SK-N-SH treated with all-trans-retinoic acid at 6 μM for 48 hours (cell line): Measurements from ENCODE around the gene DENND4C.

Experiments used
- ATAC-seq: fragments of 200-7000 bp; cut with Tn5 transposase; 3 replicates; pipeline ENCODE4 v1.9.1; 2020; ENCODE audit warnings: mild to moderate bottlenecking, moderate library complexity
- ARNTL ChIP-seq: fragments of 450-650 bp; formaldehyde crosslinking; IDR thresholded peaks from 2 replicates; pipeline ENCODE4 v1.5.0; 2020; ENCODE audit warnings: low read depth, mild to moderate bottlenecking, moderate library complexity, borderline replicate concordance
- ESRRG ChIP-seq: fragments of 250-450 bp; sonication (Bioruptor Pico); IDR thresholded peaks from 2 replicates; pipeline ENCODE4 v1.6.1; 2021; ENCODE audit warnings: mild to moderate bottlenecking
- GLIS3 ChIP-seq: fragments of 250-450 bp; sonication (Bioruptor Pico); IDR thresholded peaks from 2 replicates; pipeline ENCODE4 v1.5.0; 2020; ENCODE audit warnings: mild to moderate bottlenecking, moderate library complexity
- ISL1 ChIP-seq: fragments of 250-450 bp; sonication (Bioruptor Pico); IDR thresholded peaks from 2 replicates; pipeline ENCODE4 v2.1.2; 2022; ENCODE audit warnings: mild to moderate bottlenecking, moderate library complexity
- OSR1 ChIP-seq: fragments of 250-450 bp; sonication (Bioruptor Pico); IDR thresholded peaks from 2 replicates; pipeline ENCODE4 v1.8.0; 2022; ENCODE audit warnings: moderate library complexity, mild to moderate bottlenecking, inconsistent platforms
- POU6F1 ChIP-seq: fragments of 250-450 bp; sonication (Bioruptor Pico); IDR thresholded peaks from 2 replicates; pipeline ENCODE4 v1.8.0; 2021; ENCODE audit warnings: low read depth, mild to moderate bottlenecking, moderate library complexity, borderline replicate concordance
- PPARA ChIP-seq: fragments of 250-450 bp; sonication (Bioruptor Pico); IDR thresholded peaks from 2 replicates; pipeline ENCODE4 v1.5.0; 2020; ENCODE audit warnings: mild to moderate bottlenecking, borderline replicate concordance
- RARB ChIP-seq: fragments of 250-450 bp; sonication (Bioruptor Pico); IDR thresholded peaks from 2 replicates; pipeline ENCODE4 v1.8.0; 2021; ENCODE audit warnings: mild to moderate bottlenecking, moderate library complexity
- SNAI2 ChIP-seq: fragments of 250-450 bp; sonication (Bioruptor Pico); IDR thresholded peaks from 2 replicates; pipeline ENCODE4 v1.5.0; 2020; ENCODE audit warnings: mild to moderate bottlenecking, moderate library complexity
- TCF4 ChIP-seq: fragments of 250-450 bp; sonication (Bioruptor Pico); IDR thresholded peaks from 2 replicates; pipeline ENCODE4 v1.8.0; 2021; ENCODE audit warnings: mild to moderate bottlenecking, moderate library complexity, borderline replicate concordance
- TOX ChIP-seq: fragments of 250-450 bp; sonication (Bioruptor Pico); IDR thresholded peaks from 2 replicates; pipeline ENCODE4 v1.8.0; 2021; ENCODE audit warnings: mild to moderate bottlenecking, moderate library complexity, borderline replicate concordance
- TSHZ2 ChIP-seq: fragments of 250-450 bp; sonication (Bioruptor Pico); IDR thresholded peaks from 2 replicates; pipeline ENCODE4 v1.5.0; 2020; ENCODE audit warnings: mild to moderate bottlenecking, moderate library complexity
- ZC3H10 ChIP-seq: fragments of 250-450 bp; sonication (Bioruptor Pico); IDR thresholded peaks from 2 replicates; pipeline ENCODE4 v1.5.1; 2021; ENCODE audit warnings: mild to moderate bottlenecking, moderate library complexity
- ZFP3 ChIP-seq: fragments of 250-450 bp; sonication (Bioruptor Pico); IDR thresholded peaks from 2 replicates; pipeline ENCODE4 v1.5.0; 2020; ENCODE audit warnings: mild to moderate bottlenecking, moderate library complexity
- ZFP30 ChIP-seq: fragments of 450-650 bp; formaldehyde crosslinking; IDR thresholded peaks from 2 replicates; pipeline ENCODE4 v1.5.0; 2022; ENCODE audit warnings: mild to moderate bottlenecking, moderate library complexity
- ZNF565 ChIP-seq: fragments of 450-650 bp; formaldehyde crosslinking; conservative IDR thresholded peaks from 2 replicates; pipeline ENCODE4 v1.5.0; 2020; ENCODE audit warnings: low read depth, mild to moderate bottlenecking, moderate library complexity
- ZNF70 ChIP-seq: fragments of 450-650 bp; formaldehyde crosslinking; IDR thresholded peaks from 2 replicates; pipeline ENCODE4 v1.5.0; 2020; ENCODE audit warnings: mild to moderate bottlenecking, moderate library complexity
- ZNF8 ChIP-seq: fragments of 450-650 bp; formaldehyde crosslinking; IDR thresholded peaks from 2 replicates; pipeline ENCODE4 v1.5.0; 2020; ENCODE audit warnings: mild to moderate bottlenecking, moderate library complexity
- TF ChIP-seq, protein P1 (sequence below): fragments of 250-450 bp; sonication (Bioruptor Pico); IDR thresholded peaks from 2 replicates; pipeline ENCODE4 v1.5.1; 2020; ENCODE audit warnings: low read depth, mild to moderate bottlenecking, moderate library complexity
- TF ChIP-seq, protein P2 (sequence below): fragments of 250-450 bp; sonication (Bioruptor Pico); IDR thresholded peaks from 2 replicates; pipeline ENCODE4 v1.5.1; 2021; ENCODE audit warnings: mild to moderate bottlenecking, moderate library complexity

The DENND4C gene

DNA sequence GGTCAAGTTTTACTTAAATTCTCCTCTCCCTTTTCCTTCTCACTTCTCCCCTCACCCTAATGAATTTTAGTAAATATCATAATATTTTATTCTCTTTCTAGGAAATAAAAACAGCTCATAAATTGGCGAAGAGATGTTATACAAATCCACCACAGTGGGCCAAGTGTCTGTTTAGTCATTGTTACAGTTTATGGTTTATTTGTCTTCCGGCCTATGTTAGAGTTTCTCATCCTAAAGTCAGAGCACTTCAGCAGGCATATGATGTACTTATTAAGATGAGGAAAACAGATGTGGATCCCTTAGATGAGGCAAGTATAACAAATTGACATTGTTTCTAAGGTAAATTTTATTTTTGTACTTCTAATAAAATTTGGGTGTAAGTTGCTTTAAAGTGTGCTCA, 101.4 kb downstream of the DENND4C start (continued):
- TF ChIP-seq ZNF70 = no peak
- no peak for TF ChIP-seq ZFP3

DNA sequence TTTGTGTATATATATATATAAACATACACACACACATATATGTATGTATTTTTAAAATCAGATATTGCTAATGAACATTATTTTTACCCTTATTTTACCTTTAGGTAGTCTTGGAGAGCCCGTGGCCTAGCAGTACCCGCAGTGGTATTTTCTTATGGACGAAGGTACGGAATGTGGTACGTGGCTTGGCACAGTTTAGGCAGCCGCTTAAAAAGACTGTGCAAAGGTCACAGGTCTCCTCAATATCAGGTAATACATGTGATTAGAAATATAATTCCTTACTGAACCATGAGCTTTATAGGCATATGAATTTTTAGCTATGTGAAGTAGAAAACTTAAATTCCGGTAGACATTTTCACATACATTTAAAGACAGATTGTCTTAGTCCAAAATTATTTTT, 105.7 kb downstream of the DENND4C start:
- no peak for TF ChIP-seq POU6F1 (CRISPR knock-in tag)
- TF ChIP-seq ARNTL (CRISPR knock-in tag) = no peak
- ATAC-seq = no peak

- TF ChIP-seq ZFP30 (CRISPR knock-in tag) = no peak
- no peak for TF ChIP-seq OSR1
- TF ChIP-seq ISL1 (CRISPR knock-in tag) = no peak
- TF ChIP-seq ZNF8 (CRISPR knock-in tag) = no peak
- TF ChIP-seq, protein P1, sequence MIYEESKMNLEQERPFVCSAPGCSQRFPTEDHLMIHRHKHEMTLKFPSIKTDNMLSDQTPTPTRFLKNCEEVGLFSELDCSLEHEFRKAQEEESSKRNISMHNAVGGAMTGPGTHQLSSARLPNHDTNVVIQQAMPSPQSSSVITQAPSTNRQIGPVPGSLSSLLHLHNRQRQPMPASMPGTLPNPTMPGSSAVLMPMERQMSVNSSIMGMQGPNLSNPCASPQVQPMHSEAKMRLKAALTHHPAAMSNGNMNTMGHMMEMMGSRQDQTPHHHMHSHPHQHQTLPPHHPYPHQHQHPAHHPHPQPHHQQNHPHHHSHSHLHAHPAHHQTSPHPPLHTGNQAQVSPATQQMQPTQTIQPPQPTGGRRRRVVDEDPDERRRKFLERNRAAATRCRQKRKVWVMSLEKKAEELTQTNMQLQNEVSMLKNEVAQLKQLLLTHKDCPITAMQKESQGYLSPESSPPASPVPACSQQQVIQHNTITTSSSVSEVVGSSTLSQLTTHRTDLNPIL = no peak
- TF ChIP-seq ZNF565 (CRISPR knock-in tag) = no peak
- no peak for TF ChIP-seq PPARA
- no peak for TF ChIP-seq RARB
- no peak for TF ChIP-seq TCF4 (CRISPR knock-in tag)
- no peak for TF ChIP-seq ZC3H10
- no peak for TF ChIP-seq POU6F1 (CRISPR knock-in tag)
- TF ChIP-seq ARNTL (CRISPR knock-in tag) = no peak
- no peak for TF ChIP-seq ZFP3
- TF ChIP-seq TOX (CRISPR knock-in tag) = no peak
- TF ChIP-seq TSHZ2 (CRISPR knock-in tag) = no peak
- no peak for TF ChIP-seq GLIS3
- TF ChIP-seq, protein P2, sequence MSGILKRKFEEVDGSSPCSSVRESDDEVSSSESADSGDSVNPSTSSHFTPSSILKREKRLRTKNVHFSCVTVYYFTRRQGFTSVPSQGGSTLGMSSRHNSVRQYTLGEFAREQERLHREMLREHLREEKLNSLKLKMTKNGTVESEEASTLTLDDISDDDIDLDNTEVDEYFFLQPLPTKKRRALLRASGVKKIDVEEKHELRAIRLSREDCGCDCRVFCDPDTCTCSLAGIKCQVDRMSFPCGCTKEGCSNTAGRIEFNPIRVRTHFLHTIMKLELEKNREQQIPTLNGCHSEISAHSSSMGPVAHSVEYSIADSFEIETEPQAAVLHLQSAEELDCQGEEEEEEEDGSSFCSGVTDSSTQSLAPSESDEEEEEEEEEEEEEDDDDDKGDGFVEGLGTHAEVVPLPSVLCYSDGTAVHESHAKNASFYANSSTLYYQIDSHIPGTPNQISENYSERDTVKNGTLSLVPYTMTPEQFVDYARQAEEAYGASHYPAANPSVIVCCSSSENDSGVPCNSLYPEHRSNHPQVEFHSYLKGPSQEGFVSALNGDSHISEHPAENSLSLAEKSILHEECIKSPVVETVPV (CRISPR knock-in tag) = no peak
- ATAC-seq = no peak
These were observed 112.5 kb downstream of the DENND4C start for GRCh38 chr9:19342947-19343346.

- no peak for ATAC-seq
- TF ChIP-seq, protein P2 (CRISPR knock-in tag) = no peak
- TF ChIP-seq ZC3H10 (no peak), SNAI2 (CRISPR knock-in tag) (no peak), POU6F1 (CRISPR knock-in tag) (no peak), TOX (CRISPR knock-in tag) (no peak), OSR1 (no peak), TSHZ2 (CRISPR knock-in tag) (no peak), ZNF565 (CRISPR knock-in tag) (no peak), ZNF8 (CRISPR knock-in tag) (no peak), ESRRG (CRISPR knock-in tag) (no peak), RARB (no peak), TCF4 (CRISPR knock-in tag) (no peak), PPARA (no peak)
These were observed 128.2 kb downstream of the DENND4C start for GRCh38 chr9:19358701-19359100.
